ENCODE measurements around the gene TENM3.
"Not testable (repeated sequence)": the region's sequence is repeated elsewhere in the genome, so short reads cannot be mapped to it uniquely, and the experiment has no call there.

The TENM3 gene

GRCh38 chr4:182228991-182229577 lies 14.1 kb upstream of the TENM3 start:
- no peak for DNase-seq

GRCh38 chr4:182230256-182230655 lies 12.9 kb upstream of the TENM3 start:
- no peak for DNase-seq

- DNase-seq: no peak
Observed at GRCh38 chr4:182231080-182231479, 12.1 kb upstream of the TENM3 start.

- no peak for DNase-seq
Observed at GRCh38 chr4:182231496-182231895, 11.7 kb upstream of the TENM3 start.

- no peak for DNase-seq
Observed at GRCh38 chr4:182233310-182234090, 9.7 kb upstream of the TENM3 start.

GRCh38 chr4:182235021-182235795 lies 8.0 kb upstream of the TENM3 start:
- no peak for DNase-seq

- no peak for DNase-seq
Observed at GRCh38 chr4:182236186-182236585, 7.0 kb upstream of the TENM3 start.

GRCh38 chr4:182237010-182237409 lies 6.2 kb upstream of the TENM3 start:
- not testable (repeated sequence) for DNase-seq

GRCh38 chr4:182238355-182238931 lies 4.8 kb upstream of the TENM3 start:
- DNase-seq: no peak

GRCh38 chr4:182240161-182241130 lies 2.8 kb upstream of the TENM3 start:
- no peak for DNase-seq

GRCh38 chr4:182242260-182242659 lies 942 bp upstream of the TENM3 start:
- DNase-seq: not testable (repeated sequence)

GRCh38 chr4:182242787-182243186 lies 415 bp upstream of the TENM3 start:
- DNase-seq: no peak

GRCh38 chr4:182245041-182245440 lies 1.8 kb downstream of the TENM3 start:
- DNase-seq: no peak

GRCh38 chr4:182245541-182246215 lies 2.5 kb downstream of the TENM3 start:
- DNase-seq: no peak

GRCh38 chr4:182246401-182247205 lies 3.4 kb downstream of the TENM3 start:
- DNase-seq: no peak

- no peak for DNase-seq
Observed at GRCh38 chr4:182248295-182248694, 5.1 kb downstream of the TENM3 start.

- DNase-seq: no peak
Observed at GRCh38 chr4:182250446-182250845, 7.2 kb downstream of the TENM3 start.

GRCh38 chr4:182251116-182251515 lies 7.9 kb downstream of the TENM3 start:
- no peak for DNase-seq

GRCh38 chr4:182252220-182252619 lies 9.0 kb downstream of the TENM3 start:
- DNase-seq: peak in 1 of 2 experiments; percentile 4

- DNase-seq: no peak
Observed at GRCh38 chr4:182254026-182254780, 11.0 kb downstream of the TENM3 start.
